Measurements from ENCODE around the gene DHX36. TPM values are rescaled to one million over a fixed set of nuclear protein-coding genes. Genes with fewer than 3 reads are reported as not detected.

DHX36 gene
- total RNA-seq, 1 donor from 2014 or later = 53.8 TPM

DNA sequence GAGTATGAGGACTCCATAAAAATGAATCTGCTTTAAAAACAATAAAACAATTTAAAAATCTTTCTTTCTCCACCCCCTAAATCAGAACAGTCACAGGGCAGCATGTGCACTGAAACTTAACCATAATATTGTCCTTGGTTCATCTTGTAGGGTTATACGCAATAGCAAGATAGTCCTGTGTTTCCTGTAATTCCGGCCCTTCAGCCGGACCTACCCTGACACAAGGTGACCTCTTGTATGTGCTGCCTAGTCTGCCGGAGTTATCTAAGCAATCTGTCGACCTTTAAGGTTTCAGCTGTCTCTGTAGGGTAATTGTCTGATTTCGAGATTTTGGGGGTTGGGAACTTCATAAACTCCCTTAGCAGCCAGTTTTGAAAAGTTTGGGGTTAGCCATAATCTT, 99.9 kb downstream of the DHX36 start:
- no peaks in the 10 kb centered on the region for H3K9me3 Mint-ChIP-seq (ENCODE audit: unreplicated experiment)
- peaks cover 14% of the 10 kb centered on the region for H3K4me1 Mint-ChIP-seq (ENCODE audit: unreplicated experiment)
- TF ChIP-seq CTCF (IDR thresholded peaks at IDR 0.05; ENCODE audit: unreplicated experiment) = no peak
- no peak for DNase-seq (ENCODE audit: low spot score)
- H3K27ac Mint-ChIP-seq (ENCODE audit: unreplicated experiment) = peak overlapping the region; percentile 32
- H3K4me3 Mint-ChIP-seq (ENCODE audit: unreplicated experiment) = no peak overlapping the region
- H3K27me3 Mint-ChIP-seq (ENCODE audit: unreplicated experiment) = peaks cover 1% of the 10 kb centered on the region
- H3K36me3 Mint-ChIP-seq (ENCODE audit: low read depth, unreplicated experiment) = no peaks in the 10 kb centered on the region

DNA sequence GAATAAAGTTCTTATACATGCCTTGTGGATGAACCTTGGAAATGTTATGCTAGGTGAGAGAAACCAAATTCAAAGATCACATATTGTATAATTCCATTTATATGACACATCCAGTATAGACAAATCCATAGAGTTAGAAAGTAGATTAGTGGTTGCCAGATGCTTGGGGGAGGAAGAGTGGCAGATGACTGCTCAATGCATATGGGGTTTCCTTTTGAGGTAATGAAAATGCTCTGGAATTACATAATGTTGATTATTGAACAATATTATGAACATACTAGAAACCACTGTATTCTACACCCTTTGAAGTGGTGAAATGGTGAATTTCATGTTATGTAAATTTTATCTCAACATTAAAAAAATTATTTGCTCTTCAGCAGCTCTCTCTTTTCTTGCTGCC, 100.8 kb downstream of the DHX36 start:
- DNase-seq (ENCODE audit: low spot score) = no peak
- no peaks in the 10 kb centered on the region for H3K9me3 Mint-ChIP-seq (ENCODE audit: unreplicated experiment)
- H3K4me1 Mint-ChIP-seq (ENCODE audit: unreplicated experiment) = peaks cover 9% of the 10 kb centered on the region
- no peak for TF ChIP-seq CTCF (IDR thresholded peaks at IDR 0.05; ENCODE audit: unreplicated experiment)
- H3K36me3 Mint-ChIP-seq (ENCODE audit: low read depth, unreplicated experiment) = no peaks in the 10 kb centered on the region
- H3K27ac Mint-ChIP-seq (ENCODE audit: unreplicated experiment) = no peak overlapping the region
- H3K27me3 Mint-ChIP-seq (ENCODE audit: unreplicated experiment) = peaks cover 1% of the 10 kb centered on the region
- H3K4me3 Mint-ChIP-seq (ENCODE audit: unreplicated experiment) = no peak overlapping the region

Other genes with a start within 250 kb of the DHX36 start
- gene ARHGEF26, start 203.1 kb downstream of the DHX36 start, total RNA-seq (ENCODE audit: unreplicated experiment) = 22.9 TPM
- not detected for gene GPR149, start 105.7 kb upstream of the DHX36 start, total RNA-seq (ENCODE audit: unreplicated experiment)